GM18499 (cell line): ENCODE measurements around the gene SBF2.

Experiments used
- ATAC-seq: cut with Tn5 transposase; IDR thresholded peaks from one replicate; pipeline ENCODE4 v1.9.1; 2021; ENCODE audit warnings: moderate number of reproducible peaks; ENCODE audit not compliant: insufficient read depth, unreplicated experiment

The SBF2 gene

DNA sequence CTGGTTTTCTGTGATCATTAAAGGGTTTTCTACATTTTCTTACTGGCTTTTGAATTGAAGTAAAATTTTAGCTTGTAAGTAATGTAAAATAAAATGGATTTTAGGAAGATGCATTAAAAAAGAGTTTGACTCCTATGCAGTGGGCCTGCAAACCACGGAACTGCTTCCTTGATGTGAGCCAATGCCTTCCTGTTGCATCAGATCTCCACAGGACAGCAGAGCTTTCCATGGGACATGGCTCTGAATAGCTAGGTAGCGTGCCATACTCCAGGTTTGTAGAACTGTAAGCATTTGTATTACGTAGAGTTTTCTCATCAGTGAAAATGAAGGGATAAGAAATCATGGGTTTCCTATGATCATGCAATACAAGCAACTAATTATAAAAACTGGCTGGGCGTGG lies 496.7 kb downstream of the SBF2 start:
- no peak for ATAC-seq

DNA sequence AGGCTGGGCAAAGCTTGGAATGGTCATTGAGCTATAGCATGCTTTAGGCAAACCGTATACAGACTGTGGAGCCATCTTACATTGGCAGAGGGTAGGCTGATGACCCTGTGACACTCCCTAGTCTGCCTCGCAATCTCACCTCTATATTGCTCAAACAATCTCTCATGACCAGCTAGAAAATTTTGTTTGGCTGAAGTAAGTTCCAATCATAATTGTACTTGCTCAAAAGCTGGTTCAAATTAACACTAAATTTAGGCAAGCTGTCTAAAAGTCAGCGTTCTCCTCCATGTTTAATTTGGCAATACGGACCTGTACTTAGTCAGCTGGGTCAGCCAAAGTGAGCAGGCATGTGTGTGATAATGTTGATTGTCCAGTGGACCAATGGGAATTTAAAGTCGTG lies 497.2 kb downstream of the SBF2 start:
- no peak for ATAC-seq

DNA sequence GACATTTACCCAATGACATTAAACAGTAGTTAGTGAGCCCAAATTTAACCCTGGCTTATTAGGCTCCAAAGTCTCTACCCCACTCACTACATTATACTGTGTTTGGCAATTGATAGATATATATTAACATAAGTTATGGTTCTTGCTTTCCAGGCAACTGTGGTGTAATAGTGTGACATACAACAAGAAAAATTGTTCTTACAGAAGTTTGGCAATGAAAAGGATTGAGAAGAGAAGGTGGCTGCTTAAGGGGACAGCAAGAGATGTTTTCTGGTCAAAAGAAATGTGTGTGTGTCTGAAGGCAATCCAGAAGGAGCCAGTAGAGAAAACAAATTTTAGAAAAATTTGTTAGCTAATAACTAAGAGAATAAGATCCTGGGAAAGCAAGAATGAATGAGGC lies 497.8 kb downstream of the SBF2 start:
- no peak for ATAC-seq

DNA sequence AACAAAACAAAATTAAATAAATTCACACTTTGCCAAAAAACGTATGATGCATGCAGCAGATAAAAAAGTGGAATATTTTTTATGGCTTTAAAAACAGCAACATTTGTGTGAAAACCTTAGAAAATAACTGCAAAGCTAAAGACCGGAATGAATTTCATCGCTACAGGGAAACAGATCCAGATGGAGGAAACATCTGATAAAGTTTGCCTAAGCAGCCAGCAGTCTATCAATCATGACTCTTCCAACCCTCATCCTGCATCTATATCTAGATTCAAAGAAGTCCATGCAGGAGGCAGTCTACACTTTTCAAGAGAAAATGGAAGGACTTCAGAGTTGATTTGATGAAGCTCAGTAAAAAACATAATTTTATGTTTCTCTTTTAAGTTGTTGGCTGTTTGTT lies 503.3 kb downstream of the SBF2 start:
- ATAC-seq = no peak

DNA sequence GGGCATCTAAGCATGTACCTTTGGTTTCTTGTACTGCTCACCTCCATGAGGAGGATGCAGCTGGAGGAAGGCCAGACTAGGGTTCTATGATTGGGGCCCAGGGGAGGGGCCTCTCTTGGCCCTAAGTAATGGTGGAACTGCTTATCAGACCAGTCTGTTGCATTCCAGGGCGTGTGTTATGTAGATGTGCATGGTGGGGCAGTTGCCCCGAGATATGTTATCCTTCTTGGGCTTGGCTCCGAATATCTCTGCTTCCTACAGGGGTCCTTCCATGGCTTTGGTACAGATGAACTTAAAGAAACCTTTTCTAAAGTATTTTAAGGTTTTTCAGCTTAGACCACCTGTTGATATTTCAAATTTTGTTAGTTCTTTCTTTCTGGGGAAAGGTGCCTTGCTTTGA lies 504.1 kb downstream of the SBF2 start:
- ATAC-seq = no peak

DNA sequence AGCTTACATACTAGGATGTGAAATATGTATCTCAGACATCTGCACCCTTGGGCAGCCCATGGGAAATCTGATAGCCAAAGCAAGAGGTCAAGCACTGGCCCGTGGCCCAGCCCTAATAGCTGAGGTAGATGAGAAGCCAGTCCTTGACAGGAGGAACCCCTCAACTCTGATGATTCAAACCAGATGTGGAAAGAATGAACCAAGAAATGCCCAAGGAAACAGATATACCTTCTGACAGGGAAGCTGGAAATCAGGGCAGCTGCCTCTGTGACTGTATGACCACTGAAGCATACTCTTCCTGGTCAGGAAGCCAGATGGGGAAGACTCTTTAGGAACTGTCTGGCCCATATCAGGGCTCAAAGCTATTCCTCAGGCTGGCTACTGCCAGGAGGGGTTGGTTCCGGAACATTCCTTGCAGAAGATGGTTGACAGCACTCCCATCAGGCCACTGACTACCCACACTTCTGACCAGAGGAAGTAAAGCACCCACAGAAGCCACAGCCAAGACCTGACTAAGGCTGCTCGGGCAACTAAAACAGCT lies 506.0 kb downstream of the SBF2 start:
- no peak for ATAC-seq

DNA sequence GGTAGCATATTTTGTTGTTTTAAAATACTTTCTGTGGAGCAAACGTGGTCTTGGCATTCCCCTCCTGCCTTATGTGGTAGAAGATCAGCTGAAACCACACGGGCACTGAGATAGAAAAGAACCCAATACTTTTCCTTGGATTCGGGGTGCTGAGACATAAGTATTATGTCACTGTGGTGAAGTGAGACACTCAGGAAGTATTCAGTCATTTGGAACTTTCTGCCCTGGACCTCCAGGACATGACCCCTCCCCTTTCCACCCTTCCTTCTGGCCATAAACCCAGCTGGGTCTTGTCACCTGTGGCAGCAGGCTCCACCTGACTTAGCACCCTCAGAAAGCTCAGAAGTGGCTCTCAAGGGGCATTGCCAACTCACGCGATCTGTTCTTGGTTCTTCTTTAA lies 506.8 kb downstream of the SBF2 start:
- ATAC-seq = no peak

DNA sequence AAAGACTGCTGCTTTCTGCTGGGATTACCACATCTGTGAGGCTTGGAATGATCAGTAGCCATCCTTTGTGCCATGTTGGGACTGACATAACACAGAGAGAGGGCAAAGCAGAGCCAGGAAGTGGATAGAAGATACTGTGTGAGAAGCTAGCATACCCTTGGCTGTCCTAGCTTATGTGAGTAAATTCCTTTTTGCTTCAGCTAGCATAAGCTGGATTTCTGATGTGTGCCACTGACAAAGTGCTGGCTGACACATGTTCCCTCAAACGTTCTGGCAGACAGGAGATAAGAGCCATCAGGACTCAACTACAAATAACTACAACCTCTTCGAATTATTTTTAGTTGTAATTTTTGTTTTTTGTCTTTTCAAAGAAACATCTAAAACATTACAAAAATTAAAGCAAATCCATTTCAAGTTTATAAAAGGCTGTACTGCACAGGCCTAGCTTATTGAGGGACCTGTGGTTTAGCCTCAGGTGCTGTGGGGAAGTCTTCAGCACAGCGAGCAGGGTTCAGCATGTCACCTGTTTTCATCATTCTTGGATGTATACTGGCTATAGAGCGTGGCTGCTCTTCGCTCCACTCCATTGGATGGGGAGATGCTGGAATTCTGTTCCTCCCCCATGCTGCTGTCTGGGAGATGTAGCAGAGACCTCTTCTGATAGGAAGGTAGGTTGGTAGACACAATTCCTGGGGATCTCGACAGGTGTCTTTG lies 509.3 kb downstream of the SBF2 start:
- ATAC-seq = no peak

DNA sequence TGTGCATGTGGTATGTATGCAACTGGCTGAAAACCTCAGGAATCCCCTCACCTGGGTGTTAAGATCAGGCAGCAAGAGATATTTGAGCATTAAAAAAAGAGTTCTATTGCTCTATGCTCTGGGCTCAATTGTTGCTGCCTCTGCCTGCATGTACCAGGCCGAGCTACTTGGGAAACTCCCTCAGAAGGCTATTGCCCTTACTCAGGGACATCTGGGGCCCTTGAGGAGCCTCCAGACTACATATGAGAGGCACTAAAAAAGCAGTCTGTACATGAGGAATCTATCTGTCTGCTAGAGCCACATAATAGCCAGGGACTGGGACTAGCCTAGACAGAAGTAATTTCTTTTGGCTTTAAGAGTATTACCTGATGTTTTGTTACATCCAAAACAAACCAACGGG lies 510.0 kb downstream of the SBF2 start:
- ATAC-seq = no peak

DNA sequence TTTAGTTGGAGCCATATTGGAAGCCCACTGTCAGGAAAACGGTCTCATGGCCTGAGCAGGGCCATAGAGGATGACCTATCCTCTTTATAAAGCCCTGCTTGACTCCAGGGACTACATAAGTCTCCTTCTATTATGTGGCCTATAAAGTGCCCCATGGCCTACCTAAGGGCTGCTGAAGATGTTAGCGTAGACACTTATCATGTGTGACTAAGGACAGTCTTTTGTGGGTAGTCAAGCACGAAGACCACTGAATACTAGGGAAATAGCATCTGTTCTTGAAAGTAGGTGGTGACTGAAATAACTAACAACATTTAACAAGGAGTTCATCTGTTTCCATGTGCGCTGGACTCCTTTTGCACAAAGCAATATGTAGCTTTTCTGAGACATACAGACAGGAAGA lies 513.1 kb downstream of the SBF2 start:
- no peak for ATAC-seq

DNA sequence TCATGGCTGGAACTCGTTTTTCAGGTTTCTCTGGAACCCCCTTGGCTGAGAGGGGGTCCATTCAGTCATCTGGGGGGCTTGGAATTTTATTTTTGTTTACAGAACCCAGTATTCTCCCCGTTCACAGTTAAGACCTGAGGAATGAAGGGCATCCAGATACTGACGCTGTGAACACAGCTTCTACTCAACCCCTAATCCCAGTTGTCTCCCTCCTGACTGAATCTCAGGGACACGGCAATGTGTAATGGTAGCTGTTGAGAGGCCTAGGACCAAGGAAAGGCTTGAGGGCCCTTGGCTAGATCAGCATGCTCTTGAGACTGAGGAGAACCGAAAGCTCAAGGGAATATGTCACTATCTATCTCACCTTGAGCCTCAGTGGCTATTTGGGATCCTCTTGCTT lies 516.5 kb downstream of the SBF2 start:
- no peak for ATAC-seq

DNA sequence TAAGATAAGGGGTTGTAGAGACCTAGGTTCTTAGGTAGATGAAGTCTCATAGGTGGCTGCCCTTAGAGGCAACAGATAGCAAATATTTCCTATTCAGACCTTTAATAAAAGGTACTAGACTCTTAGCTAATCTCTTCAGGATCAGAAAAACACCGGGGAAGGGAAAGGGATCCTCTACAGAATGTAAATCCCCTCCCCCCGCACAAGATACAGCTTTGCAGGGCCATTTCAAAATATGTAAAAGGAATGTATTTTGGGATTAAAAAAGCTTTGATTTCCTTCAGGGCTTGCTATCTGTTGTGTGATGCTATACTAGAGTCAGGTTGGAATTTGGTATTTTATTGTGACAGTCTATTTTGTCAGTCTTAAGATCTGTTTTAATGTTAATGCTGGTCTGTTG lies 517.0 kb downstream of the SBF2 start:
- ATAC-seq = no peak

DNA sequence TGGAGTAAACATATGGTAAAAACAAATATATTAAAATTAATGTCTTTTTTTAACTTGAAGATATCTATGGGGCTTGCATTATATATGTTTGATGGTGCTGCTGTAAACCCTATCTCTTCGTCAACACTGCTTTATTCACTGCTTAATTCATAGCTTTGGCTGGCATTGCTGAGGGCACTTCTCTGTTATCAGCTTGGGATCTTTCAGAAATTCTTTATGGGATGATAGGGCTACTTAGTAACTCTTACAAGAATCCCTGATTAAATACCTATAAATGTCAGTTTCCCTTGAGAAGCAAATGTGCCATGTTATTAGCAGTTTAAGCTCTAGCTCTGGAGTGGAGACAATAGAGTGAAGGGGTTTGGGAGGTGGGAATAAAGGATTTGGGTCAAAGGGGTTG lies 517.8 kb downstream of the SBF2 start:
- ATAC-seq = no peak

DNA sequence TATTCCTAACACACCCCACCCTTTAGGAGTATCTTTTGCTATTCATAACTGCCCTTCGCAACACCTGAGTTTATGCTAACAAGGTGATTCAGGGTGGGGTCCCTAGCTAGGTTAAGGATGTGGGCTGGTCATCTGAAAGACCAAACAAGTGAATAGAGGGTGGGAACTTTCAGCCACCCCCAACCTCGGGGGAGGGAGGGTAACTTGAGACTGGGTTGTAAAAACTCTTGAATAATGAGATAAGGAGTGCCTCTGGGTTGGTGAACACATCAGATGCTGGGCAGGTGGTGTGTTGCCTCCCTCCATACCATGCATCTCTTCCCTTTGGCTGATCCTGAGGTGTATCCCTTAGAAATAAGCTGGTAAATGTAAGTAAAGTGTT lies 518.6 kb downstream of the SBF2 start:
- ATAC-seq = no peak

DNA sequence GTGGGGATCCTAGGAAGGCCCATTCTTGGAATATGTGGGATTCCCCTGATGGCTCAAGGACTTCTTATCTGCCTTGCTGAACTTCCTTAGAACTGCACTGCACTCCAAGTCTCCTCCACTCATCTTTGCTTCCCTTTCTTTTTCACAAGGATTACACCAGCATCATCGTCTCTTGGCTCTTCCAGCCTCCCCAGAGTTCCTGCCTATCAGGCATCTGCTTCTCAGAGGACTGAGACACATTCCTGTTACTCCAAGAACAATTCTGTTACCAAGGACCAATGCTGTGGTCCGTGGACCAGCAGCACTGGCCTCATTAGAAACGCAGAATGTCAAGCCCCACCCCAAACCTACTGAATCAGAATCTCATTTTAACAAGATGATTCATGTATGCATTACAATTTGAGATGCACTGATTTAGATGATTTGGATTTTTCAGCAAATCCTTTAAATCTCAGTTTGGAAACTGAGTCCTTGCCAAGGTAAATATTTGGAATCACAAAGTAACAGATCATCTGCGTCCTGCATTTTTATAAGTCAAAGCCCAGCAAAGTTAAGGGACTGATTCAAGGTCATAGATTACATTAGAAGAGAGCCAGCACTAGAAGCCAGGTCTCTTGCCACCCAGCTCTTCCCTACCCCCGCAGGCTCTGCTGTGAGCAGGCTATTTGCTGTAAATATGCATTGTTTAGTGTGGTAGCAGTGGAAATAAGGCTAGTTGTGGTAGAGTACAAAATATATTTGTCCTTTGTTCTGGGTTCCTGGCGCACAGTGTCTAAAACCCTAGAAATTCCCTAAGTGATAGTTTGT lies 519.2 kb downstream of the SBF2 start:
- no peak for ATAC-seq

DNA sequence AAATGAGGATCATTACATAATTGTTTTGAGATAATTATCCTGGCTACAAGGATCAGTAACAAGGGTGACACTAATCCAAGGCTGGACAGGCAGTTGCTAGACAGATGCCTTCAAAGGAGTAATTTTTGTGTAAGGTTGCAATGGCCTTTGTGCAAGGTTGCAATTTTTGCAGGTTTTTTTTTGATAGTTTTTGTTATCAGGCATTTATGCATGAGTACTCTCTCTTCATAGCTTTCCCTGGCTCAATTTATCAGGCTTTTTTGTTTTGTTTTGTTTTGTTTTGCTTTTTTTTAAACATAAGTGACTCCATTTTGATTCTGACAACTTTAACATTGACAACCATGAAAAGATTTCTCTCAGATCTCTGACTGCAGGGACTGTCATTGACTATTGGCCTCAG lies 519.9 kb downstream of the SBF2 start:
- no peak for ATAC-seq

DNA sequence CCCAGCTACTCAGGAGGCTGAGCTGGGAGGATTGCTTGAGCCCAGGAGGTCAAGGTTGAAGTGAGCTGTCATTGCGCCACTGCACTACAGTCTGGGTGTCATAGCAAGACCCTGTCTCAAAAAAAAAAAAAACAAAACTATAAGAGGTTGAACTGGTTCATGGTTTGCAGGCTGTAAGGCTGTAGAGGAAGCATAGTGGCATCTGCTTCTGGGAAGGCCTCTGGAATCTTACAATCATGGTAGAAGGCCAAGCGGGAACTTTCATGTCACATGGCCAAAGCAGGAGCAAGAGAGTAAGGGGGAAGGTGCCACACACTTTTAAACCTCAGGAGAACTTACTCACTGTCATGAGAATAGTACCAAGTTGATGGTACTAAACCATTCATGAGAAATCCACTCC lies 520.5 kb downstream of the SBF2 start:
- ATAC-seq = no peak

DNA sequence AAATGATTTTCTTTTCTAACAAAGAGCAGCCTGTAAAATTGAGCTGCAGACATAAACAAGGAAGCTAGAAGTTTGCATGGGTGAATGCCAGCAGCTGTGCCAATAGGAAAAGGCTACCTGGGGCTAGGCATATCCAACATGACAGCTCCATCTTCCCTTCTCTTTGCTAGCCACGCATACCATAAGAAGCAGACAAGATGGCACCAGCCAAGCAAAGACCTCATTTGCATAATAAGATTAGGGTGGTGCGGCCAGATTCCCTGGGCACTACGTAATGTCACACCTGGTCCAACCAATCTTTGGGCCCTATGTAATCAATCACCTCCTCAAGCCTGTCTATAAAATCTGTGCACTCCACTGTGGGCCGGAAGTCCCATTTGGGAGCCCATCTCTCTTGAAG lies 521.8 kb downstream of the SBF2 start:
- ATAC-seq = no peak

DNA sequence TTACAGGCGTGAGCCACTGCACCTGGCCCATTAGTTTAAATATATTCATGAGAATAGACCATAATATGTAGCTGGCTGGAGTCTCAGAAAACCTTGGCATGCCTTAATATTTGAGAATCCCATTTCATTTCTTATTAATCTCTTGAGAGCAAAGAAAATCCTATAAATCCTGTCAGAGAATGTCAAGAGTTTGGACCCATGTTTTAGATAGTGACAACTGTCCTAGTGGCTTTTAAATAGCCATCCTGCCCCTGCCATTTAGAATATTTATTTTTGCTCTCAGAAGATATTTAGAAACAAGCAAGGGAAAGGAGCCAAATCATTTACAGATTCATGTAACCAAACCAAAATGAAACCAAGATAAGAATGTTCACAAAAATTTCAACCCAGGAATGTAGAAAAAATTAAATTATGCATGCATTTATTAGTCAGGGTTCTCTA lies 522.9 kb downstream of the SBF2 start:
- no peak for ATAC-seq

DNA sequence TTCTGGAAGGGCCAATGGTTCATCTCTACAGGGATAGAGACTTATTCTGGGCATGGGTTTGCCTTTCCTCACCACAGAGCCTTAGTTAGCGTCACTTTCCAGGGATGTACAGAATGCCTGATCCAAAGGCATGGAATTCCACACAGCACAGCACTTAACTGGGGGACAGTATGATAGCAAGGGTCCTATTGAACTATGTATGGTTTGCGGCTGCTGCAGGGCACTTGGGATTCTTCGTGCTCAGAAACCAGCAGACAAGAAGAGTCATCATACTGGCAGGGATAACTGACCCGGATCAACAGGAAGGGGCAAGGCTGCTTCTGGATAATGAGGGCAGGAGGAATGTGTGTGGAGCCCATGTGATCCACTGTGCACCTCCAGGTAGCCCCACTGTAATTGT lies 524.4 kb downstream of the SBF2 start:
- ATAC-seq = no peak

DNA sequence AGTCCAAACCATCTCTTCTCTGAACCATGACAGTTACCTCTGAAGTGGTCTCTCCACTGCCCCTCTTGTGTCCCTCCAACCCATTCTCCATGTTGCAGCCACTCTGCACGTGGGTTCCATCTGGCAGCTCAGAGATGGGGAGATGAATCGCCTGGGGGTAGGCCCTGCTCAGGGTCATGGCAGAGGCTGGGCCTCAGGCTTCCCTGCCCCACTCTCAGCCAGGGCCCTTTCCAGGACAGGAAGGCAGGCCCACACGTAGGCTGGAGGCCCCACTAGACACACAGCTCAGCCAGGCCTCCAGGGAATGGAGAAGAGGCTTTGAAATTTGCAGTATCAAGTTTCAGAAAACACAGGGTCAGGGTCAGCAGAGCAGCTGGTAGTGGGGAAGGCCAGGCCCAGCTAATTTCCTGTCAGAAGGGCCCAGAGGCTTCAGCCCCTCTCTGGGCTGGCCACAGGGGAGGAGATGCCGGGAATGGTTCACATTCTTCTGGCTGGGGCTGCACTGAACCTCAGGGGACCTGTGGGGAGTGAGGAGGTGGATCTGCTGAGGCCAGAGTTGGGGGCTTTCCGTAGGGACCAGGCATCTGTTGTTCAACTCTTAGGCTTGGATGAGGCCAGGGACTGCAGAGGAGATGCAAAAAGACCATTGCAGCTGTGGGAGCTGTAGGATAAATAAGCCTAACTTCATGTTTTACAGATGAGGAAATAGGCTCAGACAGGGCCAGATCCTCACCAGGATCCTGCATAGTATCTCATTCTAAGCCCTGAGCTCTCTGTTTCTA lies 528.5 kb downstream of the SBF2 start:
- ATAC-seq = no peak
